ENCODE results near the gene BICRA. TPM values are rescaled to one million over a fixed set of nuclear protein-coding genes. Genes with fewer than 3 reads are reported as not detected.

BICRA gene
- total RNA-seq, 1 experiment from 2014 or later: 13.1 TPM

GRCh38 chr19:47564081-47564480, 44.9 kb upstream of the BICRA start:
- intact Hi-C loops (cut with micrococcal nuclease): no loop called here
- no peaks in the 10 kb centered on the region for H3K27me3 Mint-ChIP-seq (ENCODE audit: insufficient read depth, unreplicated experiment)
- DNase-seq (ENCODE audit: unreplicated experiment): no peak

GRCh38 chr19:47569331-47569730, 39.6 kb upstream of the BICRA start:
- Mint-ChIP-seq H3K9me3 (ENCODE audit: unreplicated experiment) (no peaks in the 10 kb centered on the region), H3K27me3 (ENCODE audit: insufficient read depth, unreplicated experiment) (peaks cover 16% of the 10 kb centered on the region), H3K36me3 (ENCODE audit: insufficient read depth, unreplicated experiment) (no peaks in the 10 kb centered on the region), H3K4me1 (ENCODE audit: insufficient read depth, unreplicated experiment) (no peaks in the 10 kb centered on the region), H3K27ac (ENCODE audit: low read depth, unreplicated experiment) (no peak overlapping the region), H3K4me3 (ENCODE audit: unreplicated experiment) (no peak overlapping the region)
- DNase-seq (ENCODE audit: unreplicated experiment): no peak
- POLR2A ChIA-PET: no interaction called here
- CTCF ChIA-PET: interaction anchor here (0.5 kb wide), 1 partner anchor 134 kb away, joined by 8 read pairs; no protein-coding TSS in a partner anchor
- BruUV-seq (replicated peaks): no TSS peak
- intact Hi-C loops (cut with micrococcal nuclease): no loop called here
- no peak for TF ChIP-seq CTCF (IDR thresholded peaks at IDR 0.05; ENCODE audit: unreplicated experiment)

More at GRCh38 chr19:47564081-47564480, 44.9 kb upstream of the BICRA start:
- POLR2A ChIA-PET: no interaction called here
- no peak for TF ChIP-seq CTCF (IDR thresholded peaks at IDR 0.05; ENCODE audit: unreplicated experiment)
- H3K4me3 Mint-ChIP-seq (ENCODE audit: unreplicated experiment): no peak overlapping the region
- no peak overlapping the region for H3K27ac Mint-ChIP-seq (ENCODE audit: low read depth, unreplicated experiment)
- BruUV-seq (replicated peaks): no TSS peak
- no peaks in the 10 kb centered on the region for H3K9me3 Mint-ChIP-seq (ENCODE audit: unreplicated experiment)
- no peaks in the 10 kb centered on the region for H3K36me3 Mint-ChIP-seq (ENCODE audit: insufficient read depth, unreplicated experiment)
- H3K4me1 Mint-ChIP-seq (ENCODE audit: insufficient read depth, unreplicated experiment): peaks cover 5% of the 10 kb centered on the region
- CTCF ChIA-PET: no interaction called here

- H3K4me3 Mint-ChIP-seq (ENCODE audit: unreplicated experiment): no peak overlapping the region
- peaks cover 16% of the 10 kb centered on the region for H3K27me3 Mint-ChIP-seq (ENCODE audit: insufficient read depth, unreplicated experiment)
- ChIA-PET CTCF (no interaction called here), POLR2A (no interaction called here)
- no peak for DNase-seq (ENCODE audit: unreplicated experiment)
- intact Hi-C loops (cut with micrococcal nuclease): no loop called here
- no TSS peak for BruUV-seq (replicated peaks)
- H3K9me3 Mint-ChIP-seq (ENCODE audit: unreplicated experiment): no peaks in the 10 kb centered on the region
- no peaks in the 10 kb centered on the region for H3K4me1 Mint-ChIP-seq (ENCODE audit: insufficient read depth, unreplicated experiment)
- H3K27ac Mint-ChIP-seq (ENCODE audit: low read depth, unreplicated experiment): no peak overlapping the region
- TF ChIP-seq CTCF (IDR thresholded peaks at IDR 0.05; ENCODE audit: unreplicated experiment): no peak
- no peaks in the 10 kb centered on the region for H3K36me3 Mint-ChIP-seq (ENCODE audit: insufficient read depth, unreplicated experiment)
These were observed 36.3 kb upstream of the BICRA start for GRCh38 chr19:47572635-47573034.

- Mint-ChIP-seq H3K27me3 (ENCODE audit: insufficient read depth, unreplicated experiment) (peaks cover 16% of the 10 kb centered on the region), H3K4me1 (ENCODE audit: insufficient read depth, unreplicated experiment) (no peaks in the 10 kb centered on the region), H3K9me3 (ENCODE audit: unreplicated experiment) (no peaks in the 10 kb centered on the region), H3K36me3 (ENCODE audit: insufficient read depth, unreplicated experiment) (no peaks in the 10 kb centered on the region), H3K4me3 (ENCODE audit: unreplicated experiment) (no peak within 1 kb of the TSS), H3K27ac (ENCODE audit: low read depth, unreplicated experiment) (no peak within 1 kb of the TSS)
- POLR2A ChIA-PET: no interaction called here
- no TSS peak for BruUV-seq (replicated peaks)
- intact Hi-C loops (cut with micrococcal nuclease): no loop called here
- no peak for TF ChIP-seq CTCF (IDR thresholded peaks at IDR 0.05; ENCODE audit: unreplicated experiment)
- no peak for DNase-seq (ENCODE audit: unreplicated experiment)
- CTCF ChIA-PET: interaction anchor here (0.6 kb wide), 1 partner anchor 475 kb away, joined by 3 read pairs; no protein-coding TSS in a partner anchor
These were observed 35.6 kb upstream of the BICRA start, which contains the start of gene ZNF541 for GRCh38 chr19:47573071-47574026. ZNF541 (minus strand) TSS chr19:47573148; CDS start chr19:47555856, 17,292 bp downstream.

All from MCF 10A (cell line).